Testis (tissue), 3 donors: ENCODE results near the gene FBXL17. TPM values are rescaled to one million over a fixed set of nuclear protein-coding genes. Genes with fewer than 3 reads are reported as not detected.

Experiments used
- DNase-seq: peaks from one replicate; pipeline ENCODE4 v3.0.0-alpha.2; 2019
- H3K27ac ChIP-seq, 2 donors: fragments of 200-600 bp; sonication (generic); one replicate each; pipeline ENCODE4 v1.5.1; 2019
- H3K27me3 ChIP-seq: fragments of 200-600 bp; sonication (generic); one replicate; pipeline ENCODE4 v1.5.1; 2019
- H3K36me3 ChIP-seq: fragments of 200-600 bp; sonication (generic); one replicate; pipeline ENCODE4 v1.5.1; 2017; ENCODE audit warnings: low read depth; ENCODE audit errors: missing control alignments
- H3K4me1 ChIP-seq: fragments of 200-600 bp; sonication (generic); one replicate; pipeline ENCODE4 v1.5.1; 2019
- H3K4me3 ChIP-seq, 2 donors: fragments of 200-600 bp; sonication (generic); one replicate each; pipeline ENCODE4 v1.5.1; 2017 to 2019
- H3K9me3 ChIP-seq: fragments of 200-600 bp; sonication (generic); one replicate; pipeline ENCODE4 v1.5.1; 2017
- POLR2A ChIP-seq: fragments of 450-650 bp; IDR thresholded peaks from one replicate; pipeline ENCODE4 v1.6.1; 2017; ENCODE audit warnings: antibody characterized with exemption, mild to moderate bottlenecking, moderate library complexity
- WGBS, 2 donors: methylation state at CpG; one replicate each; pipeline ENCODE4 v1.1.5; 2018; 5-methylcytosine and 5-hydroxymethylcytosine counted together
- intact Hi-C: fragments of 100-400 bp; cut with DNase I; formaldehyde crosslinking; loops from one replicate; pipeline ENCODE4 v1.15.1; 2023; ENCODE audit warnings: low total_unique reads
- polyA plus RNA-seq: library from polyadenylated mRNA; stranded (reverse); fragments of 350-450 nt; fragmentation: Illumina TruSeq; extraction: RNeasy Lipid Tissue Mini Kit (QIAGEN cat#74804); gene quantifications from one replicate; pipeline ENCODE4 v1.2.3, GENCODE V29; 2014; ENCODE audit warnings: low read depth, low replicate concordance; ENCODE audit not compliant: insufficient read depth
- total RNA-seq, 2 donors: library from RNA; depleted of rRNA; stranded (reverse); fragments of >200 nt; gene quantifications; one replicate each; pipeline ENCODE4 v1.2.3, GENCODE V29; 2016
- TF ChIP-seq, protein P1 (sequence below), 3 experiments: fragments of 450-650 bp in 2 of 3; fragments of 200-600 bp in 1 of 3; sonication (generic) in 1 of 3; IDR thresholded peaks; one replicate each; pipeline ENCODE4 v1.5.1; 2016 to 2019; ENCODE audit warnings: antibody characterized with exemption in 3 of 3, mild to moderate bottlenecking in 2 of 3, moderate library complexity in 1 of 3

Gene FBXL17
- total and polyA plus RNA-seq, 3 donors from 2014 or later, result 20.7 to 25.1 (median 22.6) TPM

DNA sequence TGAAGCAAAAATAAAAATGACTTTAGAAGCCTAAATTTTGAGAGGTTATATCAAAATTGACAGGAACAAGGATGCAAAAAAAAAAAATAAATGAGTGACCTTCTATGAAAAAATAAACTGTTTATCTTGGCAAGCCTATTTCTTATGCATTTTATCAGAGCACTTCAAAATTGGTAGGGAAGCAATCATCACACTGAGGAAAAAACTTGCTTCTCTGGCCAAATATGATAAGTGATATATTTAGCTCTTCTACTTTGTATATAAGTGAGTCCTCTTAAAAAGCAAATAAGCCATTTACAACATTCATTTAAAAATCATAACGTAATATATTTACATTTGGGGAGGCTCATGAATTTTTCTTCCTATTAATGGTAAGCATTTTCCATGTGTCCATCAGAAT, 287.1 kb downstream of the FBXL17 start:
- intact Hi-C loops, result no loop called here
- no peak overlapping the region for H3K4me3 ChIP-seq

DNA sequence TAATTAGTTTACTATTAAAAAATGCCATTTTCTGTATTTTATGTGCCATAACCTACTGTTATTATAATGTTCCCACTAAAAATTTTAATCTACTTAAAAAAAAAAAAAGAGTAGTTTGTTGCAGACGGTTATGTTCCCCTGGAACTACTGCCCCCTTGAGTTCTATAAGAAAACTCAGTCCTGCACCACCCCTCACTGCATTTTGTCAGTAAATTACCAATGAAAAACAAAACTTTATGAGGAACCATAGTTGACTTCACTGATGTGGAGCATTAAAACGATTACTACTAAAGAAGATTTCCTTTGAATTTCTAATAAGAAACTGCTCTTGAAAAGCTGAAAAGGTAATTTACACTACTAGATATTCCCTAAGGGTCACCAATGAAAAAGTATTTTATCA, 288.7 kb downstream of the FBXL17 start:
- H3K27ac ChIP-seq, result no peak overlapping the region

More for the DNA sequence above, 287.1 kb downstream of the FBXL17 start:
- TF ChIP-seq, protein P1, sequence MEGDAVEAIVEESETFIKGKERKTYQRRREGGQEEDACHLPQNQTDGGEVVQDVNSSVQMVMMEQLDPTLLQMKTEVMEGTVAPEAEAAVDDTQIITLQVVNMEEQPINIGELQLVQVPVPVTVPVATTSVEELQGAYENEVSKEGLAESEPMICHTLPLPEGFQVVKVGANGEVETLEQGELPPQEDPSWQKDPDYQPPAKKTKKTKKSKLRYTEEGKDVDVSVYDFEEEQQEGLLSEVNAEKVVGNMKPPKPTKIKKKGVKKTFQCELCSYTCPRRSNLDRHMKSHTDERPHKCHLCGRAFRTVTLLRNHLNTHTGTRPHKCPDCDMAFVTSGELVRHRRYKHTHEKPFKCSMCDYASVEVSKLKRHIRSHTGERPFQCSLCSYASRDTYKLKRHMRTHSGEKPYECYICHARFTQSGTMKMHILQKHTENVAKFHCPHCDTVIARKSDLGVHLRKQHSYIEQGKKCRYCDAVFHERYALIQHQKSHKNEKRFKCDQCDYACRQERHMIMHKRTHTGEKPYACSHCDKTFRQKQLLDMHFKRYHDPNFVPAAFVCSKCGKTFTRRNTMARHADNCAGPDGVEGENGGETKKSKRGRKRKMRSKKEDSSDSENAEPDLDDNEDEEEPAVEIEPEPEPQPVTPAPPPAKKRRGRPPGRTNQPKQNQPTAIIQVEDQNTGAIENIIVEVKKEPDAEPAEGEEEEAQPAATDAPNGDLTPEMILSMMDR (IDR thresholded peaks at IDR 0.05), result no peak
- no peak for TF ChIP-seq POLR2A
- 67 to 74% methylated on average over 1 of the region's 1 CpG for WGBS, 2 donors
- Histone ChIP-seq H3K36me3 (no peaks in the 10 kb centered on the region), H3K9me3 (no peaks in the 10 kb centered on the region), H3K4me1 (no peaks in the 10 kb centered on the region), H3K27ac (no peak overlapping the region), H3K27me3 (no peaks in the 10 kb centered on the region)
- DNase-seq, result no peak

DNA sequence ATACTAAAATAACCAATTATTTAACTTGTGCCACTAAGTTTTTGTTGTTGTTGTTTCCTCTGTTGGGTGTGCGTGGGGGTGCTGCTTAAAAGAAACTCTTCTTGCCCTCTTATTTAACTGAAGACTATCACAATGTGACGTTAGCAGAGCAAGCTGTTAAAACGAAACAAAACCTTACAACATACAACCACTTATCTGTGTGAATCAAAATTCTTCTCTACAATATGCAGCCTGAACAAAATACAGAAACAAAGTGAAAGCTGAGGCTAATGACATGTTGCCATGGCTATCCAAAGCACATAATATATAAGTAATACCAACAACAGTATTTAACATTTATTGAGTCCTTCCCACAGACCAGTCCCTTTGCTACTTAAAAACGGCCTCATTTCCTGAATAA, 291.0 kb downstream of the FBXL17 start:
- WGBS, 2 donors, result 69 to 72% methylated on average over 4 of the region's 4 CpGs
- Histone ChIP-seq H3K27ac (no peak overlapping the region), H3K9me3 (no peaks in the 10 kb centered on the region), H3K4me1 (no peaks in the 10 kb centered on the region), H3K4me3 (no peak overlapping the region), H3K27me3 (no peaks in the 10 kb centered on the region), H3K36me3 (no peaks in the 10 kb centered on the region)
- DNase-seq, result no peak
- intact Hi-C loops, result no loop called here
- no peak for TF ChIP-seq POLR2A
- TF ChIP-seq, protein P1 (IDR thresholded peaks at IDR 0.05), result no peak

More for the DNA sequence above, 288.7 kb downstream of the FBXL17 start:
- no peaks in the 10 kb centered on the region for H3K4me1 ChIP-seq
- H3K9me3 ChIP-seq, result no peaks in the 10 kb centered on the region
- no peak for TF ChIP-seq POLR2A
- TF ChIP-seq, protein P1 (IDR thresholded peaks at IDR 0.05), result peak in 1 of 3 experiments; percentile 24
- no peak for DNase-seq
- intact Hi-C loops, result no loop called here
- 50 to 54% methylated on average over 2 of the region's 2 CpGs for WGBS, 2 donors
- no peaks in the 10 kb centered on the region for H3K27me3 ChIP-seq
- no peaks in the 10 kb centered on the region for H3K36me3 ChIP-seq
- no peak overlapping the region for H3K4me3 ChIP-seq

DNA sequence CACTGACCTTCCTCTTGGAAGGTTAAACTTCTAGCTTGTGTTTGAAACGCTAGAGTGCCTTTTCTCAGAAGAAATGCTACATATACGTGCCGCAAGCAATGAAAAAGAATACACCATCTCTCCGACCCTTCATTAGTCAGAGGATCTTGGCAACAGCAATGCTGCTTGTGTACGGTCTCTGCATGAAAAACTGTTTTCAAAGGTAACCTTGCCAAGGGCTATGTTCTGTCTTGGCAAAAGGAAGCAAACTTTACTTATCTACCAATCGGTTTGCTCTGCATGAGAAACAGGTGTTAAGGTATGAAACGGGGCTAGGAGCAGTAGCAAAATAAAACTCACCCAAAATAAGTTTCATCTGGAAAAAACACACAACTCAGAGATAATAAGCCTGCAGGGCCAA, 297.8 kb downstream of the FBXL17 start:
- TF ChIP-seq, protein P1 (IDR thresholded peaks at IDR 0.05), result no peak
- no peak for TF ChIP-seq POLR2A
- Histone ChIP-seq H3K36me3 (no peaks in the 10 kb centered on the region), H3K27ac (no peak overlapping the region), H3K27me3 (no peaks in the 10 kb centered on the region), H3K9me3 (no peaks in the 10 kb centered on the region), H3K4me1 (no peaks in the 10 kb centered on the region), H3K4me3 (no peak overlapping the region)
- 38 to 46% methylated on average over 7 of the region's 7 CpGs for WGBS, 2 donors
- intact Hi-C loops, result no loop called here
- DNase-seq, result no peak

DNA sequence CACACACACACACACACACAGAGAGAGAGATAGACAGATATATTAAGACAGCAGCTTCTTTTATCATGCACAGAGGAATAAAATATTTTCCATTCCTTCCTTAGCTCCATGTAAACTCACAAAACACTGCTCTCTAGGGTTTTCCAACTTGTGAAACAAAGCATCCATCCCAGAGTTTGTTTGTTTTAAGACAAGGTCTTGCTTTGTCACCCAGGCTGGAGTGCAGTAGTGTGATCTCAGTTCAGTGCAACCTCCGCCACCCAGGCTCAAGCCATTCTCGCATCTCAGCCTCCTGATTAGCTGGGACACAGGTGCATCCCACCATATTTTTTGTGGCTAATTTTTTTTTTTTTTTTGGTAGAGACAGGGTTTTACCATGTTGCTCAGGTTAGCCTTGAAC, 298.7 kb downstream of the FBXL17 start:
- WGBS, 2 donors, result 90 to 97% methylated on average over 2 of the region's 2 CpGs
- TF ChIP-seq, protein P1 (IDR thresholded peaks at IDR 0.05), result no peak
- TF ChIP-seq POLR2A, result no peak
- H3K27ac ChIP-seq, result no peak overlapping the region
- no peak overlapping the region for H3K4me3 ChIP-seq
- DNase-seq, result no peak
- H3K27me3 ChIP-seq, result no peaks in the 10 kb centered on the region
- no peaks in the 10 kb centered on the region for H3K4me1 ChIP-seq
- intact Hi-C loops, result no loop called here
- H3K36me3 ChIP-seq, result no peaks in the 10 kb centered on the region
- no peaks in the 10 kb centered on the region for H3K9me3 ChIP-seq
